ENCODE data around the gene PHF13.
"Not testable (repeated sequence)": the region's sequence is repeated elsewhere in the genome, so short reads cannot be mapped to it uniquely, and the experiment has no call there.

The PHF13 gene

GRCh38 chr1:6586404-6586816, 27.1 kb upstream of the PHF13 start:
- no peak for DNase-seq (ENCODE audit: low read depth in 2 of 3, low spot score in 1 of 3)

- DNase-seq (ENCODE audit: low read depth in 2 of 3, low spot score in 1 of 3), result no peak
Measured at GRCh38 chr1:6587261-6588005, 26.1 kb upstream of the PHF13 start.

- no peak for DNase-seq (ENCODE audit: low read depth in 2 of 3, low spot score in 1 of 3)
Measured at GRCh38 chr1:6588128-6588892, 25.2 kb upstream of the PHF13 start.

- DNase-seq (ENCODE audit: low read depth in 2 of 3, low spot score in 1 of 3), result no peak
Measured at GRCh38 chr1:6588893-6589520, 24.5 kb upstream of the PHF13 start.

GRCh38 chr1:6590046-6590445, 23.5 kb upstream of the PHF13 start:
- DNase-seq (ENCODE audit: low read depth in 2 of 3, low spot score in 1 of 3), result no peak

- no peak for DNase-seq (ENCODE audit: low read depth in 2 of 3, low spot score in 1 of 3)
Measured at GRCh38 chr1:6591222-6591621, 22.3 kb upstream of the PHF13 start.

- DNase-seq (ENCODE audit: low read depth in 2 of 3, low spot score in 1 of 3), result no peak
Measured at GRCh38 chr1:6591644-6592043, 21.9 kb upstream of the PHF13 start.

- DNase-seq (ENCODE audit: low read depth in 2 of 3, low spot score in 1 of 3), result no peak
Measured at GRCh38 chr1:6592441-6592840, 21.1 kb upstream of the PHF13 start.

GRCh38 chr1:6592865-6593593, 20.5 kb upstream of the PHF13 start:
- no peak for DNase-seq (ENCODE audit: low read depth in 2 of 3, low spot score in 1 of 3)

- DNase-seq (ENCODE audit: low read depth in 2 of 3, low spot score in 1 of 3), result no peak
Measured at GRCh38 chr1:6593810-6594209, 19.7 kb upstream of the PHF13 start.

GRCh38 chr1:6594977-6595740, 18.4 kb upstream of the PHF13 start:
- DNase-seq (ENCODE audit: low read depth in 2 of 3, low spot score in 1 of 3), result no peak

GRCh38 chr1:6596351-6596750, 17.2 kb upstream of the PHF13 start:
- DNase-seq (ENCODE audit: low read depth in 2 of 3, low spot score in 1 of 3), result no peak

GRCh38 chr1:6596886-6597776, 16.4 kb upstream of the PHF13 start:
- DNase-seq (ENCODE audit: low read depth in 2 of 3, low spot score in 1 of 3), result no peak

GRCh38 chr1:6597777-6598131, 15.8 kb upstream of the PHF13 start:
- DNase-seq (ENCODE audit: low read depth in 2 of 3, low spot score in 1 of 3), result no peak

- DNase-seq (ENCODE audit: low read depth in 2 of 3, low spot score in 1 of 3), result no peak
Measured at GRCh38 chr1:6599141-6599975, 14.2 kb upstream of the PHF13 start.

- not testable (repeated sequence) for DNase-seq (ENCODE audit: low read depth in 2 of 3, low spot score in 1 of 3)
Measured at GRCh38 chr1:6599991-6600390, 13.5 kb upstream of the PHF13 start.

GRCh38 chr1:6600410-6601048, 13.0 kb upstream of the PHF13 start:
- no peak for DNase-seq (ENCODE audit: low read depth in 2 of 3, low spot score in 1 of 3)

Measured in stimulated activated CD4-positive, alpha-beta T cell treated with anti-CD3 and anti-CD28 coated beads, Interleukin-12 subunit alpha, Interleukin-12 subunit beta, amount 100 ng/mL, for 48 hours (primary cell).